Neuronal stem cell (in vitro differentiated cells): ENCODE measurements around the gene CLEC16A.

ENCODE experiments used
- DNase-seq: peaks from one replicate; pipeline ENCODE4 v3.0.0-alpha.2; 2013; ENCODE audit warnings: low spot score
- H2AFZ ChIP-seq: one replicate; pipeline ENCODE4 v1.6.1; 2013; ENCODE audit warnings: mild to moderate bottlenecking, low read length, inconsistent platforms
- H2AK5ac ChIP-seq: 2 replicates; pipeline ENCODE4 v1.6.1; 2013; ENCODE audit warnings: low read depth, mild to moderate bottlenecking, inconsistent platforms, low read length, moderate library complexity, mixed read lengths
- H2BK120ac ChIP-seq: 2 replicates; pipeline ENCODE4 v1.6.1; 2013; ENCODE audit warnings: low read depth, mild to moderate bottlenecking, inconsistent platforms, low read length, moderate library complexity, mixed read lengths
- H2BK12ac ChIP-seq: one replicate; pipeline ENCODE4 v1.6.1; 2013; ENCODE audit warnings: low read length, inconsistent platforms
- H2BK15ac ChIP-seq: 2 replicates; pipeline ENCODE4 v1.6.1; 2013; ENCODE audit warnings: mild to moderate bottlenecking, low read length, inconsistent platforms, mixed read lengths
- H2BK5ac ChIP-seq: one replicate; pipeline ENCODE4 v1.6.1; 2013; ENCODE audit warnings: inconsistent platforms, mild to moderate bottlenecking, low read length, moderate library complexity
- H3K14ac ChIP-seq: one replicate; pipeline ENCODE4 v1.6.1; 2013; ENCODE audit warnings: low read length, inconsistent platforms
- H3K18ac ChIP-seq: 2 replicates; pipeline ENCODE4 v1.6.1; 2013; ENCODE audit warnings: low read length, inconsistent platforms
- H3K23ac ChIP-seq: 2 replicates; pipeline ENCODE4 v1.6.1; 2013; ENCODE audit warnings: low read depth, mild to moderate bottlenecking, mixed read lengths, low read length, inconsistent platforms; ENCODE audit not compliant: poor library complexity
- H3K27ac ChIP-seq: replicated peaks from 3 replicates; pipeline ENCODE4 v1.5.1; 2013; ENCODE audit warnings: low read length, inconsistent platforms
- H3K27me3 ChIP-seq, 3 experiments: 2 replicates each; pipeline ENCODE4 v1.6.1; 2013; ENCODE audit warnings: low read length in 3 of 3, mild to moderate bottlenecking in 2 of 3, inconsistent platforms in 1 of 3, low read depth in 1 of 3, mixed read lengths in 1 of 3, moderate library complexity in 1 of 3; ENCODE audit not compliant: control insufficient read depth in 3 of 3, insufficient read depth in 3 of 3
- H3K36me3 ChIP-seq, 2 donors: replicated peaks in 1 of 2; 2 replicates each; pipeline ENCODE4 v1.6.1; 2013; ENCODE audit warnings: low read length in 2 of 2; ENCODE audit not compliant: control insufficient read depth in 2 of 2, insufficient read depth in 2 of 2
- H3K4ac ChIP-seq: 2 replicates; pipeline ENCODE4 v1.6.1; 2013; ENCODE audit warnings: inconsistent platforms, mild to moderate bottlenecking, low read length, moderate library complexity
- H3K4me1 ChIP-seq, 2 donors: 1 replicate in 1 of 2; 2 replicates in 1 of 2; pipeline ENCODE4 v1.6.1; 2013; ENCODE audit warnings: low read length in 2 of 2, low read depth in 1 of 2; ENCODE audit not compliant: control insufficient read depth in 2 of 2, insufficient read depth in 1 of 2
- H3K4me2 ChIP-seq: one replicate; pipeline ENCODE4 v1.6.1; 2013; ENCODE audit warnings: mild to moderate bottlenecking, low read length, inconsistent platforms; ENCODE audit not compliant: insufficient read depth, poor library complexity, severe bottlenecking
- H3K4me3 ChIP-seq, 2 donors: 2 replicates each; pipeline ENCODE4 v1.5.1; 2013; ENCODE audit warnings: low read length in 2 of 2, mild to moderate bottlenecking in 2 of 2, inconsistent platforms in 1 of 2, moderate library complexity in 1 of 2
- H3K79me1 ChIP-seq: one replicate; pipeline ENCODE4 v1.6.1; 2013; ENCODE audit warnings: low read depth, mild to moderate bottlenecking, inconsistent platforms, low read length, moderate library complexity
- H3K9ac ChIP-seq: one replicate; pipeline ENCODE4 v1.6.1; 2013; ENCODE audit warnings: mild to moderate bottlenecking, low read depth, low read length, inconsistent platforms; ENCODE audit not compliant: poor library complexity
- H3K9me3 ChIP-seq, 2 donors: replicated peaks in 1 of 2; 2 replicates each; pipeline versions ENCODE3 to v1.6.1; 2013; ENCODE audit warnings: low read length in 2 of 2, mild to moderate bottlenecking in 2 of 2, inconsistent platforms in 1 of 2, low read depth in 1 of 2, mixed read lengths in 1 of 2, moderate library complexity in 1 of 2; ENCODE audit not compliant: control insufficient read depth in 2 of 2, insufficient read depth in 1 of 2
- H4K8ac ChIP-seq: one replicate; pipeline ENCODE4 v1.6.1; 2013; ENCODE audit warnings: low read depth, mild to moderate bottlenecking, inconsistent platforms, low read length, moderate library complexity
- H4K91ac ChIP-seq: one replicate; pipeline ENCODE4 v1.6.1; 2013; ENCODE audit warnings: low read length, low read depth, mild to moderate bottlenecking, inconsistent platforms; ENCODE audit not compliant: poor library complexity
- WGBS, 2 donors: extraction: QIAGEN DNeasy Blood & Tissue Kit; methylation state at CpG; one replicate each; pipeline ENCODE4 v1.1.7; 2013; ENCODE audit warnings: missing lambda C conversion rate in 2 of 2, mixed read lengths in 1 of 2; ENCODE audit not compliant: insufficient read length in 2 of 2, insufficient replicate concordance in 1 of 2; ENCODE audit errors: extremely low coverage in 2 of 2; 5-methylcytosine and 5-hydroxymethylcytosine counted together

Gene CLEC16A

DNA sequence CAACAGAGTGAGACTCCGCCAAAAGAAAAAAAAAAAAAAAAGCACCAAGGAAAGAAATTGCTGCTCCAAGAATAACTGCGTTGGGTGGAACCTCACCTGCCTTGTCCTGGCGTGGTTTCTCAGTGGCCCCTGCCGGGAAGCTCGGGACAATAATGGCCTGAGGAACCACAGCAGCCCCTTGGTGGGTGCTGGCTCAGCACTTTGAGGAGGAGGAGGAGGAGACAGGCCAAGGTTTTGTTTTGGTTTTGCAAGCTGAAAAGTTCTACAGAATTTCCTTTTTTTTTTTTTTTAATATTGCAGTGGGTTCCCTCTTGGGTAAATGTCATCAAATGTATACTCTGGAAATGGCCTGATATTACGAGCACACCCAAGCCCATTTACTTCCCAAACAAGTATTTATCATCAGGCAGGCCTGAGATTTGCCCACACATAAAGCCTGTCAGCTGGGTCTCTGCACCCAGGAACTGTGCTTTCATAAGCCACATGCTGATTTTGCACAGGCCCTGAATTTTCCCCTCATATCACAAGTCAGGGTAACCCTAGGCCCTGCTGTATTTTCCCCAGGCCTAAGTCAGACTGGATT, 233.3 kb downstream of the CLEC16A start:
- Histone ChIP-seq H2BK120ac (no peak overlapping the region), H3K79me1 (no peaks in the 10 kb centered on the region), H3K27me3 (no peaks in the 10 kb centered on the region), H2BK15ac (no peak overlapping the region), H3K14ac (no peak overlapping the region), H3K4ac (no peak overlapping the region), H3K9me3 (no peaks in the 10 kb centered on the region), H3K9ac (no peak overlapping the region), H4K91ac (no peak overlapping the region), H3K27ac (no peak overlapping the region), H3K18ac (no peak overlapping the region), H3K4me3 (no peak overlapping the region), H4K8ac (no peak overlapping the region), H3K36me3 (peaks cover 0 to 11% of the 10 kb centered on the region in 2 donors), H3K4me2 (no peak overlapping the region), H2AK5ac (no peak overlapping the region), H2BK12ac (no peak overlapping the region), H2AFZ (no peak overlapping the region), H3K23ac (no peak overlapping the region), H2BK5ac (no peak overlapping the region), H3K4me1 (peaks cover 3 to 4% of the 10 kb centered on the region in 2 donors)
- DNase-seq = no peak
- WGBS, 2 donors = no CpG with 5 or more reads among the region's 6 CpGs

DNA sequence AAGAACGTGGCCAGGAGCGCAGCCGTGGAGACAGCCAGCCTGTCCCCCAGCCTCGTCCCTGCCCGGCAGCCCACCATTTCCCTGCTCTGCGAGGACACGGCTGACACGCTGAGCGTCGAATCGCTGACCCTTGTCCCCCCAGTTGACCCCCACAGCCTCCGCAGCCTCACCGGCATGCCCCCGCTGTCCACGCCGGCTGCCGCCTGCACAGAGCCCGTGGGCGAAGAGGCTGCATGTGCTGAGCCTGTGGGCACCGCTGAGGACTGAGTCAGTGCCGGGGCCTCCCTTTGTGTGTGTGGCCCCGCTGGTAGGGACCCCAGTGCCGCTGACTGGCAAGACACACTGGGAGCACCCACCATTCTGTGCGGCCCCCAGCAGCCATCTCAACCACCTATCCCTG, 234.1 kb downstream of the CLEC16A start:
- no peak for DNase-seq
- H3K4me2 ChIP-seq = no peak overlapping the region

DNA sequence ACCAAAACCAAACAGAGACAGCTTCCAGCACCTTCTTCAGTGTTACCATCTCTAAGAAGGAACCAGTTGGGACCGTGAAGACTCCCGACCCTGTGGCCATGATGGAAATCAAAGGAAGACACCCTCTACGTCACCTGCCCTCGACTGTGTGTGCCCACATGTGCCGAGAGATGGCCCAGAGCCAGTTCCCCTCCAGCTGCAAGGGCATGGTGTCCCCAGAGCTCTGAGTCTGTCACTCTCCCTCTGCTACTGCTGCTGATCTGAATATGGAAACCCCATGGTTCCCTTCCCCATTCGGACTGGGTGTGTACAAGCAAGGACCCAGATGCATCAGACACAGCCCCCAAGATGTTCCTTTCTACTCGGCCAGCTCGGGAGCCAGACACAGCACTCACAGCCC, 235.2 kb downstream of the CLEC16A start:
- no peak overlapping the region for H2AFZ ChIP-seq
- no peak for DNase-seq
- H3K27me3 ChIP-seq = no peaks in the 10 kb centered on the region
- peaks cover 3 to 4% of the 10 kb centered on the region in 2 donors for H3K4me1 ChIP-seq
- no peak overlapping the region for H4K8ac ChIP-seq
- H3K14ac ChIP-seq = no peak overlapping the region
- no peak overlapping the region for H3K9ac ChIP-seq
- peaks cover 0 to 11% of the 10 kb centered on the region in 2 donors for H3K36me3 ChIP-seq
- no peaks in the 10 kb centered on the region for H3K9me3 ChIP-seq
- H2BK120ac ChIP-seq = no peak overlapping the region
- H3K23ac ChIP-seq = no peak overlapping the region
- WGBS, 2 donors = no CpG with 5 or more reads among the region's 8 CpGs
- H3K4ac ChIP-seq = no peak overlapping the region
- H3K4me3 ChIP-seq = no peak overlapping the region
- no peaks in the 10 kb centered on the region for H3K79me1 ChIP-seq
- no peak overlapping the region for H3K27ac ChIP-seq
- no peak overlapping the region for H3K4me2 ChIP-seq
- no peak overlapping the region for H4K91ac ChIP-seq
- H3K18ac ChIP-seq = no peak overlapping the region
- H2BK5ac ChIP-seq = peak overlapping the region; percentile 46
- no peak overlapping the region for H2BK15ac ChIP-seq
- H2AK5ac ChIP-seq = no peak overlapping the region
- H2BK12ac ChIP-seq = no peak overlapping the region

More for the DNA sequence above, 234.1 kb downstream of the CLEC16A start:
- Histone ChIP-seq H3K9me3 (no peaks in the 10 kb centered on the region), H2AFZ (no peak overlapping the region), H3K4me1 (peaks cover 3 to 4% of the 10 kb centered on the region in 2 donors), H3K4me3 (no peak overlapping the region), H2BK15ac (no peak overlapping the region), H4K8ac (no peak overlapping the region), H2AK5ac (peak overlapping the region; percentile 12), H3K27me3 (no peaks in the 10 kb centered on the region), H4K91ac (peak overlapping the region; percentile 89), H3K14ac (no peak overlapping the region), H2BK5ac (no peak overlapping the region), H2BK12ac (no peak overlapping the region), H3K79me1 (no peaks in the 10 kb centered on the region), H3K4ac (no peak overlapping the region), H2BK120ac (no peak overlapping the region), H3K18ac (peak overlapping the region; percentile 58), H3K36me3 (peaks cover 0 to 11% of the 10 kb centered on the region in 2 donors), H3K23ac (peak overlapping the region; percentile 47), H3K27ac (no peak overlapping the region), H3K9ac (peak overlapping the region; percentile 50)
- no CpG with 5 or more reads among the region's 24 CpGs for WGBS, 2 donors

GRCh38 chr16:11180489-11180888, 236.1 kb downstream of the CLEC16A start:
- Histone ChIP-seq H2BK12ac (no peak overlapping the region), H3K27me3 (no peaks in the 10 kb centered on the region), H3K4ac (no peak overlapping the region)

More at GRCh38 chr16:11180489-11180888, 236.1 kb downstream of the CLEC16A start:
- Histone ChIP-seq H2AK5ac (peak overlapping the region; percentile 35), H4K8ac (no peak overlapping the region), H3K4me1 (peaks cover 3 to 4% of the 10 kb centered on the region in 2 donors), H3K36me3 (peaks cover 0 to 11% of the 10 kb centered on the region in 2 donors), H2AFZ (no peak overlapping the region), H3K4me3 (no peak overlapping the region), H2BK15ac (no peak overlapping the region), H3K9ac (no peak overlapping the region), H3K9me3 (no peaks in the 10 kb centered on the region), H3K14ac (no peak overlapping the region), H2BK5ac (peak overlapping the region; percentile 46), H3K27ac (no peak overlapping the region), H3K18ac (no peak overlapping the region), H2BK120ac (no peak overlapping the region), H4K91ac (no peak overlapping the region), H3K23ac (no peak overlapping the region), H3K79me1 (no peaks in the 10 kb centered on the region), H3K4me2 (no peak overlapping the region)
- DNase-seq = no peak
- WGBS, 2 donors = no CpG with 5 or more reads among the region's 6 CpGs
